Astrocyte of the cerebellum (primary cell): ENCODE measurements around the gene CHDH.

Experiments
- DNase-seq: peaks from one replicate; pipeline ENCODE4 v3.0.0-alpha.2; 2011; ENCODE audit warnings: low read depth
- H3K4me3 ChIP-seq: 2 replicates; pipeline ENCODE4 v1.5.1; 2011; ENCODE audit warnings: mild to moderate bottlenecking, low read depth, low read length, moderate library complexity
- in situ Hi-C: cut with HindIII; loops from 2 replicates; pipeline ENCODE4 v1.10.0; 2017; ENCODE audit warnings: low sequenced_read_pairs
- TF ChIP-seq, protein P1 (sequence below): IDR thresholded peaks from 2 replicates; pipeline ENCODE4 v1.5.1; 2012; ENCODE audit warnings: low read length, low read depth, moderate library complexity, mild to moderate bottlenecking; ENCODE audit errors: missing control alignments

The CHDH gene, protein sequence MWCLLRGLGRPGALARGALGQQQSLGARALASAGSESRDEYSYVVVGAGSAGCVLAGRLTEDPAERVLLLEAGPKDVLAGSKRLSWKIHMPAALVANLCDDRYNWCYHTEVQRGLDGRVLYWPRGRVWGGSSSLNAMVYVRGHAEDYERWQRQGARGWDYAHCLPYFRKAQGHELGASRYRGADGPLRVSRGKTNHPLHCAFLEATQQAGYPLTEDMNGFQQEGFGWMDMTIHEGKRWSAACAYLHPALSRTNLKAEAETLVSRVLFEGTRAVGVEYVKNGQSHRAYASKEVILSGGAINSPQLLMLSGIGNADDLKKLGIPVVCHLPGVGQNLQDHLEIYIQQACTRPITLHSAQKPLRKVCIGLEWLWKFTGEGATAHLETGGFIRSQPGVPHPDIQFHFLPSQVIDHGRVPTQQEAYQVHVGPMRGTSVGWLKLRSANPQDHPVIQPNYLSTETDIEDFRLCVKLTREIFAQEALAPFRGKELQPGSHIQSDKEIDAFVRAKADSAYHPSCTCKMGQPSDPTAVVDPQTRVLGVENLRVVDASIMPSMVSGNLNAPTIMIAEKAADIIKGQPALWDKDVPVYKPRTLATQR

GRCh38 chr3:53846134-53846850 is at the start of gene CHDH, which contains the start of gene IL17RB:
Gene CHDH, minus strand, starts transcription at chr3:53846419. Its CDS starts 22,411 bp downstream, at chr3:53824008.
Gene IL17RB, plus strand, starts transcription at chr3:53846568. Its CDS starts 21 bp downstream, at chr3:53846589.
- DNase-seq: no peak
- TF ChIP-seq, protein P1, sequence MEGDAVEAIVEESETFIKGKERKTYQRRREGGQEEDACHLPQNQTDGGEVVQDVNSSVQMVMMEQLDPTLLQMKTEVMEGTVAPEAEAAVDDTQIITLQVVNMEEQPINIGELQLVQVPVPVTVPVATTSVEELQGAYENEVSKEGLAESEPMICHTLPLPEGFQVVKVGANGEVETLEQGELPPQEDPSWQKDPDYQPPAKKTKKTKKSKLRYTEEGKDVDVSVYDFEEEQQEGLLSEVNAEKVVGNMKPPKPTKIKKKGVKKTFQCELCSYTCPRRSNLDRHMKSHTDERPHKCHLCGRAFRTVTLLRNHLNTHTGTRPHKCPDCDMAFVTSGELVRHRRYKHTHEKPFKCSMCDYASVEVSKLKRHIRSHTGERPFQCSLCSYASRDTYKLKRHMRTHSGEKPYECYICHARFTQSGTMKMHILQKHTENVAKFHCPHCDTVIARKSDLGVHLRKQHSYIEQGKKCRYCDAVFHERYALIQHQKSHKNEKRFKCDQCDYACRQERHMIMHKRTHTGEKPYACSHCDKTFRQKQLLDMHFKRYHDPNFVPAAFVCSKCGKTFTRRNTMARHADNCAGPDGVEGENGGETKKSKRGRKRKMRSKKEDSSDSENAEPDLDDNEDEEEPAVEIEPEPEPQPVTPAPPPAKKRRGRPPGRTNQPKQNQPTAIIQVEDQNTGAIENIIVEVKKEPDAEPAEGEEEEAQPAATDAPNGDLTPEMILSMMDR: no peak
- peak within 1 kb of the TSS; percentile 52 for H3K4me3 ChIP-seq
- in situ Hi-C loops: no loop called here

- no peak for DNase-seq
- TF ChIP-seq, protein P1: no peak
- in situ Hi-C loops: no loop called here
- H3K4me3 ChIP-seq: peak overlapping the region; percentile 62
Observed at GRCh38 chr3:53892286-53892637, 46.0 kb upstream of the CHDH start.

GRCh38 chr3:53891497-53892285 is 45.5 kb upstream of the CHDH start, which contains the start of gene SELENOK:
Gene SELENOK, minus strand, starts transcription at chr3:53891859.
- in situ Hi-C loops: no loop called here
- DNase-seq: peak; percentile 98
- TF ChIP-seq, protein P1: no peak
- peak within 1 kb of the TSS; percentile 62 for H3K4me3 ChIP-seq

GRCh38 chr3:53890726-53891475 is 44.7 kb upstream of the CHDH start:
- DNase-seq: no peak
- TF ChIP-seq, protein P1: no peak
- peak overlapping the region; percentile 62 for H3K4me3 ChIP-seq
- in situ Hi-C loops: no loop called here

DNA sequence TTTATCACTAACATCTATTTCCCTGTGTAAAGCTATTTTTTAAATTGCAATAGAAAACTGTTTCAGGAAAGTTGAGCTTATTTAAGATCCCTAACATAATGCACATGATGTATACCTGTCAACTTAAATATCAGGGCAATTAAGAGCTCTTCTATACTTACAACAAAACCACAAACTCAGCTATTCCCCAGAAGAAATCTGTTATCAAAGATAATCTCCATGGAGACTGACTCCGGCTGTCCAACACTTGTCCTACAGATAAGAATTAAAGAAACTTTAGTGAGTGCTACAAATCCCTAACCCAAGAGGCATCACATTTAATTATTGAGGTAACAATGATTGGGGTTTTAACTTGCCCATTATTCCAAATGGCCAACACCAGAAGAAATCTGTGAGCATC is 42.0 kb upstream of the CHDH start:
- in situ Hi-C loops: no loop called here
- H3K4me3 ChIP-seq: no peak overlapping the region
- DNase-seq: no peak
- TF ChIP-seq, protein P1: no peak

DNA sequence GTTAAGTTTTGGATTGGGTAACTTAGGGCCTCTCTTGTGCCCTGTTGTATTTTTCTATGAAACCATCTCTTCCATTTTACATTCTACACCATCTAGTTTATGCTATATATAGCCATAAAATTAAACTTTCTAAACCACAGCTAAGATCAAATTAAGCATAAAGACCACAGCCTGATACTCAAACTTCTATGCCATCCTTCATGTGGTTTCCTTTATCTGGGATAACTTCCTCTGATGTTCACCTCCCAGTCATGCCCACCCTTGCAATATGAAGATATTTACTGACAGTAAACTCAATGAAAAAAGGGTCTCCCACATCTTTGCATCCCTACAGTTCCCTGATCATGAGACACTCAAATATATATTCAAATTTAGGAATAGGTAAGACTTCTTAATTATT is 41.2 kb upstream of the CHDH start:
- TF ChIP-seq, protein P1: no peak
- in situ Hi-C loops: no loop called here

More for the DNA sequence above, 41.2 kb upstream of the CHDH start:
- no peak for DNase-seq
- no peak overlapping the region for H3K4me3 ChIP-seq
